ENCODE measurements around the gene LARP1. TPM values are rescaled to one million over a fixed set of nuclear protein-coding genes. Genes with fewer than 3 reads are reported as not detected.

The LARP1 gene
- total and polyA plus RNA-seq, 10 of the 15 experiments (the other 5 are each of a cell fraction or from before 2014, with no cell fraction given), result 22.6 to 227 (median 60.8) TPM

DNA sequence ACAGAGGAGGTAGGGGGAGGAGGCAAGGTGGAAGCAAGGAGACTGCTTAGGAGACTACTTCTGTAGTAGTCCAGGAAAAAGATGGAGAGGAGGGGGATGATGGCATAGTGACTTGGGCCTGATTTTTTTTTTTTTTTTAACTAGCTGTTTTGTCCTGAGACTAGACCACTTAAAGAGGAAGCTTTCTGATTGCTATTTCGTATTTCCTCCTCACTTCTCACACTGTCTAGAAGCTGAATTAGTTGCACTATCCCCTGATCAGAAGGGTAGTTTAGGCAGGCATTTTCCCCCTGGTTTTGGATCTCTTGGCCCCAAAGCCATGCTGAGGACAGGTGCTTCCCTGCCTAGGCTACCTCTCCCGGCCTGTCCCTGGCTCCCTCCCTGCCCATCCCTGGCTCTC, 14.9 kb downstream of the LARP1 start:
- Histone ChIP-seq H4K20me1 (ENCODE audit: control insufficient read depth, insufficient read depth) (peaks cover 13% of the 10 kb centered on the region), H3K4me2 (ENCODE audit: control insufficient read depth, insufficient read depth) (peak overlapping the region; percentile 28), H3K27ac (ENCODE audit: control insufficient read depth, insufficient read depth) (peak overlapping the region; percentile 69)

DNA sequence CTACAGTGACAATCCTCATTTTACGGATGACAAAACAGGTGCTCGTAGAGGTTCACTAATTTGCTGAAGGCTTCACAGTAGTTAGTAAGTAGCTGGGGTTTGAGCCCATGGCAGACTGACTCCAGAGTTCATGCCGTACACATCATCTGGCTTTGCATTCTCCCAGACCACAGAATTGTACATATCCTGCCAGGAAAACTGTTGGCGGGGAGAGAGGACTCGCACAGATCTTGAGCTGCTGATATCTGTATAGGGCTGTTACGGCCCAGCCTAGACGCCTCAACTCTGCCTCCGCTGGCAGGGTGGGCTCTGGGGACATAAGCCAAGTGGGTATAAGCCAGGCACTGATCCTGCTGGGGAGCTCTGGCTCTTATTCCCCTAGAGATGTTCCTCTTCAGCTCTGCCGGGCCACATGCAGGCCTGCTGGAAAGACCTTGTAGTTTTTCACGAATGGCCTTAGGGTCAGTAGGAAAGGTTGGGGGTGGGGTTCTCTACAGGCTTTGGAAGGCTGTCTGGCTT, 16.3 kb downstream of the LARP1 start:
- POLR2A ChIA-PET, result interaction anchor here (2.8 kb wide), 1 partner anchor 12 kb away, joined by 9 read pairs; no protein-coding TSS in a partner anchor
- FAIRE-seq, result no peak
- Histone ChIP-seq H3K9ac (ENCODE audit: control insufficient read depth, insufficient read depth, low read length) (no peak overlapping the region), H4K20me1 (ENCODE audit: control insufficient read depth, insufficient read depth) (peaks cover 11% of the 10 kb centered on the region), H3K4me1 (ENCODE audit: control insufficient read depth, insufficient read depth, low read length) (peaks cover 39% of the 10 kb centered on the region), H3K4me3 (no peak overlapping the region), H3K9me3 (replicated peaks; ENCODE audit: control insufficient read depth, insufficient read depth, low read length) (no peaks in the 10 kb centered on the region), H3K27ac (ENCODE audit: control insufficient read depth, insufficient read depth) (no peak overlapping the region), H3K4me2 (ENCODE audit: control insufficient read depth, insufficient read depth) (no peak overlapping the region), H2AFZ (ENCODE audit: control insufficient read depth, low read depth, low read length) (no peak overlapping the region), H3K79me2 (ENCODE audit: control insufficient read depth, insufficient read depth, low read length) (peaks cover 98% of the 10 kb centered on the region), H3K27me3 (replicated peaks in 1 of 2; ENCODE audit: control insufficient read depth in 2 of 2, insufficient read depth in 2 of 2, low read length in 1 of 2) (no peaks in the 10 kb centered on the region), H3K36me3 (ENCODE audit: control insufficient read depth in 2 of 2, insufficient read depth in 2 of 2, low read length in 1 of 2) (peaks cover 11 to 15% of the 10 kb centered on the region in 2 experiments)
- intact Hi-C loops (cut with micrococcal nuclease; ENCODE audit: unreplicated experiment) (no loop called here), in situ Hi-C loops (cut with MboI) (no loop called here)
- DNase-seq (ENCODE audit: low read depth, low spot score), result no peak
- RAD21 ChIA-PET (ENCODE audit: unreplicated experiment), result interaction anchor here (1.0 kb wide), 1 partner anchor 47 kb away, joined by 3 read pairs; no protein-coding TSS in a partner anchor
- CTCF ChIA-PET, result interaction anchor here (0.6 to 1.5 kb wide), 3 partner anchors 10 to 30 kb away, joined by 3 to 4 read pairs (median 3); no protein-coding TSS in a partner anchor
- BruUV-seq (replicated peaks), result no TSS peak
- TF ChIP-seq SIX5 (IDR thresholded peaks at IDR 0.05; ENCODE audit: low read depth, low read length, severe bottlenecking) (no peak), SP1 (IDR thresholded peaks at IDR 0.05; ENCODE audit: low read depth, low read length) (no peak), IRF4 (IDR thresholded peaks at IDR 0.05; ENCODE audit: low read depth, low read length) (no peak)
- TF ChIP-seq, protein P1, sequence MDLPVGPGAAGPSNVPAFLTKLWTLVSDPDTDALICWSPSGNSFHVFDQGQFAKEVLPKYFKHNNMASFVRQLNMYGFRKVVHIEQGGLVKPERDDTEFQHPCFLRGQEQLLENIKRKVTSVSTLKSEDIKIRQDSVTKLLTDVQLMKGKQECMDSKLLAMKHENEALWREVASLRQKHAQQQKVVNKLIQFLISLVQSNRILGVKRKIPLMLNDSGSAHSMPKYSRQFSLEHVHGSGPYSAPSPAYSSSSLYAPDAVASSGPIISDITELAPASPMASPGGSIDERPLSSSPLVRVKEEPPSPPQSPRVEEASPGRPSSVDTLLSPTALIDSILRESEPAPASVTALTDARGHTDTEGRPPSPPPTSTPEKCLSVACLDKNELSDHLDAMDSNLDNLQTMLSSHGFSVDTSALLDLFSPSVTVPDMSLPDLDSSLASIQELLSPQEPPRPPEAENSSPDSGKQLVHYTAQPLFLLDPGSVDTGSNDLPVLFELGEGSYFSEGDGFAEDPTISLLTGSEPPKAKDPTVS (IDR thresholded peaks at IDR 0.05; ENCODE audit: low read depth, low read length), result no peak
- 79% methylated on average over 10 of the region's 10 CpGs for WGBS (ENCODE audit: insufficient coverage, insufficient replicate concordance, low lambda C conversion rate, missing lambda C conversion rate)
- ATAC-seq, result no peak
- SMC1A ChIA-PET (ENCODE audit: uncharacterized antibody, unreplicated experiment), result interaction anchor here (5.6 kb wide), 1 partner anchor 13 kb away, joined by 33 read pairs; no protein-coding TSS in a partner anchor

More for the DNA sequence above, 14.9 kb downstream of the LARP1 start:
- Histone ChIP-seq H3K27me3 (replicated peaks in 1 of 2; ENCODE audit: control insufficient read depth in 2 of 2, insufficient read depth in 2 of 2, low read length in 1 of 2) (no peaks in the 10 kb centered on the region), H3K36me3 (ENCODE audit: control insufficient read depth in 2 of 2, insufficient read depth in 2 of 2, low read length in 1 of 2) (peaks cover 12 to 17% of the 10 kb centered on the region in 2 experiments), H3K9ac (ENCODE audit: control insufficient read depth, insufficient read depth, low read length) (peak overlapping the region; percentile 26; the same call in 1 of the 2 replicates), H3K4me3 (no peak overlapping the region), H2AFZ (ENCODE audit: control insufficient read depth, low read depth, low read length) (no peak overlapping the region), H3K4me1 (ENCODE audit: control insufficient read depth, insufficient read depth, low read length) (peaks cover 52% of the 10 kb centered on the region), H3K9me3 (replicated peaks; ENCODE audit: control insufficient read depth, insufficient read depth, low read length) (no peaks in the 10 kb centered on the region), H3K79me2 (ENCODE audit: control insufficient read depth, insufficient read depth, low read length) (peaks cover 98% of the 10 kb centered on the region)
- TF ChIP-seq ZNF384 (IDR thresholded peaks at IDR 0.05; ENCODE audit: borderline replicate concordance, low read depth, low read length) (peak; percentile 33; the same call in 1 of the 2 replicates), CHD1 (IDR thresholded peaks at IDR 0.05; ENCODE audit: low read depth, low read length) (no peak)
- FAIRE-seq (no peak), ATAC-seq (peak; percentile 61), DNase-seq (ENCODE audit: low read depth, low spot score) (no peak)
- ChIA-PET RAD21 (ENCODE audit: unreplicated experiment) (interaction anchor here (1.1 to 3.3 kb wide), 2 partner anchors 11 to 57 kb away, joined by 3 to 14 read pairs; no protein-coding TSS in a partner anchor), POLR2A (interaction anchor here (0.6 to 2.8 kb wide), 4 partner anchors 9 to 110 kb away, joined by 3 to 9 read pairs (median 5); no protein-coding TSS in a partner anchor), SMC1A (ENCODE audit: uncharacterized antibody, unreplicated experiment) (interaction anchor here (0.6 to 5.6 kb wide), 2 partner anchors 8 to 11 kb away, joined by 3 to 33 read pairs; no protein-coding TSS in a partner anchor), CTCF (interaction anchor here (1.3 to 1.4 kb wide), 2 partner anchors 9 to 12 kb away, joined by 3 to 4 read pairs; no protein-coding TSS in a partner anchor)
- in situ Hi-C loops (cut with MboI), result no loop called here
- intact Hi-C loops (cut with micrococcal nuclease; ENCODE audit: unreplicated experiment), result no loop called here
- no TSS peak for BruUV-seq (replicated peaks)
- WGBS (ENCODE audit: insufficient coverage, insufficient replicate concordance, low lambda C conversion rate, missing lambda C conversion rate), result 0% methylated on average over 2 of the region's 2 CpGs

All from GM12878 (cell line).